Measurements from ENCODE around the gene INKA2. TPM values are rescaled to one million over a fixed set of nuclear protein-coding genes. Genes with fewer than 3 reads are reported as not detected.

INKA2 gene
- polyA plus RNA-seq, 1 experiment, result 2.7 TPM

DNA sequence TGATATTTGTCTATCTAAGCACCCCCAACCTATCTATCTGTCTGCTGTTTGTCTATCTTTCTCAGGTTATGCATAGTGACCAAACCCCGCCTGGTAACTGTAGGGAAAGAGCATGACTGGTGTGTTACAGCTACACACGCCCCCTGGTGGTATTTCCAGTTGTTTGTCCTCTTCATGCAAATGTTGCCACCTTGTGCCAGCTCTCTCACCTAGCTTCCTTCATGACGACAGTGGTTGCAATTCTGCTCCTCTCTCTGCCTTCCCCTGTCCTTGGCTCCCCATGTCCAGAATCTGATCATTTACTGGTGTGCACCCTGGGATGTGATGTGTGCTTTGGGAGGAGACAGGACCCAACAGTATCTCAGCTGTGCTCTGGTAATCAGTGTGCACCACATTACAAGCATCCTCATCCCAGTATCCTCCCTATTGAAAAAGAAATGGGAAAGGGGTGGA lies 8.1 kb upstream of the INKA2 start:
- POLR2A ChIA-PET, result interaction anchor here (0.9 kb wide), 1 partner anchor 14 kb away, joined by 5 read pairs; no protein-coding TSS in a partner anchor
- Histone ChIP-seq H3K9me3 (ENCODE audit: control insufficient read depth, insufficient read depth, low read length) (no peaks in the 10 kb centered on the region), H3K27me3 (ENCODE audit: control insufficient read depth, insufficient read depth, low read length) (no peaks in the 10 kb centered on the region), H3K27ac (ENCODE audit: low read depth, low read length) (no peak overlapping the region), H3K4me3 (ENCODE audit: low read depth, low read length) (no peak overlapping the region)
- TF ChIP-seq, protein P1, sequence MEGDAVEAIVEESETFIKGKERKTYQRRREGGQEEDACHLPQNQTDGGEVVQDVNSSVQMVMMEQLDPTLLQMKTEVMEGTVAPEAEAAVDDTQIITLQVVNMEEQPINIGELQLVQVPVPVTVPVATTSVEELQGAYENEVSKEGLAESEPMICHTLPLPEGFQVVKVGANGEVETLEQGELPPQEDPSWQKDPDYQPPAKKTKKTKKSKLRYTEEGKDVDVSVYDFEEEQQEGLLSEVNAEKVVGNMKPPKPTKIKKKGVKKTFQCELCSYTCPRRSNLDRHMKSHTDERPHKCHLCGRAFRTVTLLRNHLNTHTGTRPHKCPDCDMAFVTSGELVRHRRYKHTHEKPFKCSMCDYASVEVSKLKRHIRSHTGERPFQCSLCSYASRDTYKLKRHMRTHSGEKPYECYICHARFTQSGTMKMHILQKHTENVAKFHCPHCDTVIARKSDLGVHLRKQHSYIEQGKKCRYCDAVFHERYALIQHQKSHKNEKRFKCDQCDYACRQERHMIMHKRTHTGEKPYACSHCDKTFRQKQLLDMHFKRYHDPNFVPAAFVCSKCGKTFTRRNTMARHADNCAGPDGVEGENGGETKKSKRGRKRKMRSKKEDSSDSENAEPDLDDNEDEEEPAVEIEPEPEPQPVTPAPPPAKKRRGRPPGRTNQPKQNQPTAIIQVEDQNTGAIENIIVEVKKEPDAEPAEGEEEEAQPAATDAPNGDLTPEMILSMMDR (IDR thresholded peaks at IDR 0.05; ENCODE audit: low read depth, low read length), result peak; percentile 74
- CTCF ChIA-PET, result interaction anchor here (0.5 to 8.2 kb wide), 24 partner anchors 7 to 589 kb away, joined by 3 to 105 read pairs (median 4); no protein-coding TSS in a partner anchor
- no peak for DNase-seq (ENCODE audit: low read depth, low spot score)

GRCh38 chr1:111746614-111746999 lies 7.4 kb upstream of the INKA2 start:
- Histone ChIP-seq H3K27me3 (ENCODE audit: control insufficient read depth, insufficient read depth, low read length) (no peaks in the 10 kb centered on the region), H3K27ac (ENCODE audit: low read depth, low read length) (no peak overlapping the region), H3K9me3 (ENCODE audit: control insufficient read depth, insufficient read depth, low read length) (no peaks in the 10 kb centered on the region), H3K4me3 (ENCODE audit: low read depth, low read length) (no peak overlapping the region)
- DNase-seq (ENCODE audit: low read depth, low spot score), result no peak
- CTCF ChIA-PET, result interaction anchor here (0.5 to 8.2 kb wide), 23 partner anchors 8 to 590 kb away, joined by 3 to 105 read pairs (median 4); no protein-coding TSS in a partner anchor
- POLR2A ChIA-PET, result interaction anchor here (0.9 kb wide), 1 partner anchor 13 kb away, joined by 5 read pairs; no protein-coding TSS in a partner anchor
- TF ChIP-seq, protein P1 (IDR thresholded peaks at IDR 0.05; ENCODE audit: low read depth, low read length), result no peak

- POLR2A ChIA-PET, result no interaction called here
- H3K27ac ChIP-seq (ENCODE audit: low read depth, low read length), result no peak overlapping the region
Observed at GRCh38 chr1:111745675-111746613, 6.7 kb upstream of the INKA2 start.

GRCh38 chr1:111743679-111744101 lies 4.5 kb upstream of the INKA2 start:
- peak overlapping the region; percentile 75 for H3K27ac ChIP-seq (ENCODE audit: low read depth, low read length)
- POLR2A ChIA-PET, result interaction anchor here (0.5 to 0.6 kb wide), 2 partner anchors 250 to 651 kb away, joined by 3 to 5 read pairs; no protein-coding TSS in a partner anchor
- CTCF ChIA-PET, result interaction anchor here (1.0 to 5.1 kb wide), 6 partner anchors 9 to 261 kb away, joined by 3 to 23 read pairs (median 7); no protein-coding TSS in a partner anchor

More at GRCh38 chr1:111745675-111746613, 6.7 kb upstream of the INKA2 start:
- CTCF ChIA-PET, result interaction anchor here (0.8 to 8.2 kb wide), 8 partner anchors 9 to 591 kb away, joined by 3 to 105 read pairs (median 4); no protein-coding TSS in a partner anchor
- TF ChIP-seq, protein P1 (IDR thresholded peaks at IDR 0.05; ENCODE audit: low read depth, low read length), result no peak
- Histone ChIP-seq H3K4me3 (ENCODE audit: low read depth, low read length) (no peak overlapping the region), H3K27me3 (ENCODE audit: control insufficient read depth, insufficient read depth, low read length) (no peaks in the 10 kb centered on the region), H3K9me3 (ENCODE audit: control insufficient read depth, insufficient read depth, low read length) (no peaks in the 10 kb centered on the region)
- DNase-seq (ENCODE audit: low read depth, low spot score), result no peak

More at GRCh38 chr1:111743679-111744101, 4.5 kb upstream of the INKA2 start:
- Histone ChIP-seq H3K4me3 (ENCODE audit: low read depth, low read length) (no peak overlapping the region), H3K9me3 (ENCODE audit: control insufficient read depth, insufficient read depth, low read length) (no peaks in the 10 kb centered on the region), H3K27me3 (ENCODE audit: control insufficient read depth, insufficient read depth, low read length) (no peaks in the 10 kb centered on the region)
- DNase-seq (ENCODE audit: low read depth, low spot score), result no peak
- TF ChIP-seq, protein P1 (IDR thresholded peaks at IDR 0.05; ENCODE audit: low read depth, low read length), result no peak
